Nephron (organoid): ENCODE measurements around the gene ADCY10.

Experiments
- H3K27ac Mint-ChIP-seq, 3 experiments: 2 replicates each; pipeline ENCODE4 v1.8.0; 2020; ENCODE audit warnings: mixed read lengths in 3 of 3, mild to moderate bottlenecking in 2 of 3, moderate library complexity in 1 of 3
- H3K27me3 Mint-ChIP-seq: 2 replicates; pipeline ENCODE4 v1.8.0; 2021; ENCODE audit warnings: low read depth, mild to moderate bottlenecking, moderate library complexity, mixed read lengths
- H3K36me3 Mint-ChIP-seq: 2 replicates; pipeline ENCODE4 v1.8.0; 2020; ENCODE audit warnings: low read depth, mixed read lengths
- H3K4me1 Mint-ChIP-seq: 2 replicates; pipeline ENCODE4 v1.8.0; 2020; ENCODE audit warnings: mixed read lengths
- H3K4me3 Mint-ChIP-seq, 3 experiments: 2 replicates each; pipeline ENCODE4 v1.8.0; 2020; ENCODE audit warnings: mild to moderate bottlenecking in 3 of 3, mixed read lengths in 3 of 3, moderate library complexity in 2 of 3
- H3K9me3 Mint-ChIP-seq: 2 replicates; pipeline ENCODE4 v1.8.0; 2020; ENCODE audit warnings: mixed read lengths
- CTCF ChIP-seq, 3 experiments: fragments of 200-600 bp; sonication (generic); IDR thresholded peaks; one replicate each; pipeline ENCODE4 v1.5.0; 2021; ENCODE audit warnings: antibody characterized with exemption in 3 of 3; ENCODE audit not compliant: unreplicated experiment in 3 of 3

The ADCY10 gene

GRCh38 chr1:167775178-167775577, 138.8 kb downstream of the ADCY10 start:
- Mint-ChIP-seq H3K27ac (no peak overlapping the region), H3K36me3 (peaks cover 91% of the 10 kb centered on the region), H3K9me3 (peaks cover 24% of the 10 kb centered on the region), H3K4me1 (no peaks in the 10 kb centered on the region), H3K4me3 (no peak overlapping the region), H3K27me3 (no peaks in the 10 kb centered on the region)
- no peak for TF ChIP-seq CTCF (IDR thresholded peaks at IDR 0.05; ENCODE audit: unreplicated experiment in 3 of 3)

- no peak for TF ChIP-seq CTCF (IDR thresholded peaks at IDR 0.05; ENCODE audit: unreplicated experiment in 3 of 3)
- H3K27ac Mint-ChIP-seq, result no peak overlapping the region
- peaks cover 91% of the 10 kb centered on the region for H3K36me3 Mint-ChIP-seq
- peaks cover 19% of the 10 kb centered on the region for H3K9me3 Mint-ChIP-seq
- no peak overlapping the region for H3K4me3 Mint-ChIP-seq
- H3K27me3 Mint-ChIP-seq, result no peaks in the 10 kb centered on the region
- H3K4me1 Mint-ChIP-seq, result no peaks in the 10 kb centered on the region
These were observed 139.2 kb downstream of the ADCY10 start for GRCh38 chr1:167774710-167775109.

GRCh38 chr1:167773516-167773915, 140.4 kb downstream of the ADCY10 start:
- no peak overlapping the region for H3K27ac Mint-ChIP-seq
- H3K4me3 Mint-ChIP-seq, result no peak overlapping the region
- peaks cover 10% of the 10 kb centered on the region for H3K9me3 Mint-ChIP-seq
- H3K27me3 Mint-ChIP-seq, result no peaks in the 10 kb centered on the region
- no peaks in the 10 kb centered on the region for H3K4me1 Mint-ChIP-seq
- no peak for TF ChIP-seq CTCF (IDR thresholded peaks at IDR 0.05; ENCODE audit: unreplicated experiment in 3 of 3)
- peaks cover 92% of the 10 kb centered on the region for H3K36me3 Mint-ChIP-seq

GRCh38 chr1:167772436-167772835, 141.5 kb downstream of the ADCY10 start:
- H3K4me3 Mint-ChIP-seq, result no peak overlapping the region
- H3K36me3 Mint-ChIP-seq, result peaks cover 90% of the 10 kb centered on the region
- H3K27ac Mint-ChIP-seq, result no peak overlapping the region
- H3K9me3 Mint-ChIP-seq, result peaks cover 6% of the 10 kb centered on the region
- no peak for TF ChIP-seq CTCF (IDR thresholded peaks at IDR 0.05; ENCODE audit: unreplicated experiment in 3 of 3)
- no peaks in the 10 kb centered on the region for H3K27me3 Mint-ChIP-seq
- H3K4me1 Mint-ChIP-seq, result no peaks in the 10 kb centered on the region

- H3K36me3 Mint-ChIP-seq, result peaks cover 83% of the 10 kb centered on the region
- H3K27me3 Mint-ChIP-seq, result no peaks in the 10 kb centered on the region
- no peak for TF ChIP-seq CTCF (IDR thresholded peaks at IDR 0.05; ENCODE audit: unreplicated experiment in 3 of 3)
- peaks cover 2% of the 10 kb centered on the region for H3K9me3 Mint-ChIP-seq
- H3K4me3 Mint-ChIP-seq, result no peak overlapping the region
- H3K4me1 Mint-ChIP-seq, result no peaks in the 10 kb centered on the region
- no peak overlapping the region for H3K27ac Mint-ChIP-seq
These were observed 143.8 kb downstream of the ADCY10 start for GRCh38 chr1:167770127-167770526.

GRCh38 chr1:167767761-167768160, 146.2 kb downstream of the ADCY10 start:
- no peak overlapping the region for H3K27ac Mint-ChIP-seq
- H3K4me3 Mint-ChIP-seq, result no peak overlapping the region
- TF ChIP-seq CTCF (IDR thresholded peaks at IDR 0.05; ENCODE audit: unreplicated experiment in 3 of 3), result no peak
- H3K9me3 Mint-ChIP-seq, result peaks cover 2% of the 10 kb centered on the region
- no peaks in the 10 kb centered on the region for H3K27me3 Mint-ChIP-seq
- H3K4me1 Mint-ChIP-seq, result no peaks in the 10 kb centered on the region
- peaks cover 69% of the 10 kb centered on the region for H3K36me3 Mint-ChIP-seq
